Testis (tissue), 3 donors: ENCODE data around the gene USP48. TPM values are rescaled to one million over a fixed set of nuclear protein-coding genes. Genes with fewer than 3 reads are reported as not detected.

Experiments
- DNase-seq: peaks from one replicate; pipeline ENCODE4 v3.0.0-alpha.2; 2019
- H3K27ac ChIP-seq, 2 donors: fragments of 200-600 bp; sonication (generic); one replicate each; pipeline ENCODE4 v1.5.1; 2019
- H3K27me3 ChIP-seq: fragments of 200-600 bp; sonication (generic); one replicate; pipeline ENCODE4 v1.5.1; 2019
- H3K36me3 ChIP-seq: fragments of 200-600 bp; sonication (generic); one replicate; pipeline ENCODE4 v1.5.1; 2017; ENCODE audit warnings: low read depth; ENCODE audit errors: missing control alignments
- H3K4me1 ChIP-seq: fragments of 200-600 bp; sonication (generic); one replicate; pipeline ENCODE4 v1.5.1; 2019
- H3K4me3 ChIP-seq, 2 donors: fragments of 200-600 bp; sonication (generic); one replicate each; pipeline ENCODE4 v1.5.1; 2017 to 2019
- H3K9me3 ChIP-seq: fragments of 200-600 bp; sonication (generic); one replicate; pipeline ENCODE4 v1.5.1; 2017
- CTCF ChIP-seq, 3 experiments: fragments of 450-650 bp in 2 of 3; fragments of 200-600 bp in 1 of 3; sonication (generic) in 1 of 3; IDR thresholded peaks; one replicate each; pipeline ENCODE4 v1.5.1; 2016 to 2019; ENCODE audit warnings: antibody characterized with exemption in 3 of 3, mild to moderate bottlenecking in 2 of 3, moderate library complexity in 1 of 3
- POLR2A ChIP-seq: fragments of 450-650 bp; IDR thresholded peaks from one replicate; pipeline ENCODE4 v1.6.1; 2017; ENCODE audit warnings: antibody characterized with exemption, mild to moderate bottlenecking, moderate library complexity
- WGBS, 2 donors: methylation state at CpG; one replicate each; pipeline ENCODE4 v1.1.5; 2018; 5-methylcytosine and 5-hydroxymethylcytosine counted together
- intact Hi-C: fragments of 100-400 bp; cut with DNase I; formaldehyde crosslinking; loops from one replicate; pipeline ENCODE4 v1.15.1; 2023; ENCODE audit warnings: low total_unique reads
- polyA plus RNA-seq: library from polyadenylated mRNA; stranded (reverse); fragments of 350-450 nt; fragmentation: Illumina TruSeq; extraction: RNeasy Lipid Tissue Mini Kit (QIAGEN cat#74804); gene quantifications from one replicate; pipeline ENCODE4 v1.2.3, GENCODE V29; 2014; ENCODE audit warnings: low read depth, low replicate concordance; ENCODE audit not compliant: insufficient read depth
- total RNA-seq, 2 donors: library from RNA; depleted of rRNA; stranded (reverse); fragments of >200 nt; gene quantifications; one replicate each; pipeline ENCODE4 v1.2.3, GENCODE V29; 2016

USP48 gene
- total and polyA plus RNA-seq, 3 donors from 2014 or later, result 33.3 to 66.2 (median 63.0) TPM

- TF ChIP-seq CTCF (IDR thresholded peaks at IDR 0.05), result no peak
- no peak for TF ChIP-seq POLR2A
- H3K27me3 ChIP-seq, result no peaks in the 10 kb centered on the region
- H3K27ac ChIP-seq, result no peak overlapping the region
- peaks cover 10% of the 10 kb centered on the region for H3K4me1 ChIP-seq
- 60 to 79% methylated on average over 3 to 4 of the region's 4 CpGs for WGBS, 2 donors
- H3K36me3 ChIP-seq, result no peaks in the 10 kb centered on the region
- intact Hi-C loops, result no loop called here
- no peaks in the 10 kb centered on the region for H3K9me3 ChIP-seq
- H3K4me3 ChIP-seq, result no peak overlapping the region
- no peak for DNase-seq
Measured at GRCh38 chr1:21655748-21656147, 127.2 kb downstream of the USP48 start.

- no peak for TF ChIP-seq CTCF (IDR thresholded peaks at IDR 0.05)
- TF ChIP-seq POLR2A, result no peak
- intact Hi-C loops, result no loop called here
- no peaks in the 10 kb centered on the region for H3K36me3 ChIP-seq
- 84 to 95% methylated on average over 1 to 4 of the region's 4 CpGs for WGBS, 2 donors
- H3K4me3 ChIP-seq, result no peak overlapping the region
- peaks cover 10% of the 10 kb centered on the region for H3K4me1 ChIP-seq
- H3K27me3 ChIP-seq, result no peaks in the 10 kb centered on the region
- H3K9me3 ChIP-seq, result no peaks in the 10 kb centered on the region
- no peak for DNase-seq
- H3K27ac ChIP-seq, result no peak overlapping the region
Measured at GRCh38 chr1:21655259-21655658, 127.7 kb downstream of the USP48 start.

GRCh38 chr1:21654209-21654608 is 128.7 kb downstream of the USP48 start:
- H3K9me3 ChIP-seq, result no peaks in the 10 kb centered on the region
- H3K4me3 ChIP-seq, result no peak overlapping the region
- TF ChIP-seq CTCF (IDR thresholded peaks at IDR 0.05), result no peak
- no peak for TF ChIP-seq POLR2A
- no peak overlapping the region for H3K27ac ChIP-seq
- H3K27me3 ChIP-seq, result no peaks in the 10 kb centered on the region
- WGBS, 2 donors, result 85 to 90% methylated on average over 6 of the region's 6 CpGs
- intact Hi-C loops, result no loop called here
- no peaks in the 10 kb centered on the region for H3K36me3 ChIP-seq
- H3K4me1 ChIP-seq, result peaks cover 7% of the 10 kb centered on the region
- DNase-seq, result no peak

GRCh38 chr1:21653744-21654100 is 129.2 kb downstream of the USP48 start:
- H3K36me3 ChIP-seq, result no peaks in the 10 kb centered on the region
- TF ChIP-seq POLR2A, result no peak
- no peak for TF ChIP-seq CTCF (IDR thresholded peaks at IDR 0.05)
- H3K27ac ChIP-seq, result no peak overlapping the region
- 69 to 80% methylated on average over 1 to 6 of the region's 6 CpGs for WGBS, 2 donors
- DNase-seq, result no peak
- H3K27me3 ChIP-seq, result no peaks in the 10 kb centered on the region
- H3K9me3 ChIP-seq, result no peaks in the 10 kb centered on the region
- H3K4me3 ChIP-seq, result no peak overlapping the region
- intact Hi-C loops, result no loop called here
- peaks cover 6% of the 10 kb centered on the region for H3K4me1 ChIP-seq

GRCh38 chr1:21652937-21653743 is 129.8 kb downstream of the USP48 start:
- no peaks in the 10 kb centered on the region for H3K36me3 ChIP-seq
- no peaks in the 10 kb centered on the region for H3K9me3 ChIP-seq
- TF ChIP-seq POLR2A (no peak), CTCF (IDR thresholded peaks at IDR 0.05) (no peak)
- intact Hi-C loops, result no loop called here
- H3K4me1 ChIP-seq, result peaks cover 6% of the 10 kb centered on the region
- DNase-seq, result no peak
- no peak overlapping the region for H3K27ac ChIP-seq
- H3K4me3 ChIP-seq, result no peak overlapping the region
- H3K27me3 ChIP-seq, result no peaks in the 10 kb centered on the region
- 58 to 65% methylated on average over 9 to 10 of the region's 10 CpGs for WGBS, 2 donors
